BLaER1 (cell line): ENCODE data around the gene TMEM17.
"Not testable (repeated sequence)": the region's sequence is repeated elsewhere in the genome, so short reads cannot be mapped to it uniquely, and the experiment has no call there.

Source experiments
- H3K27ac ChIP-seq: shearing (Covaris generic); formaldehyde crosslinking; 2 replicates; pipeline ENCODE4 v1.8.1; 2022
- H3K27me3 ChIP-seq: shearing (Covaris generic); formaldehyde crosslinking; 2 replicates; pipeline ENCODE4 v1.8.1; 2022
- H3K36me3 ChIP-seq: shearing (Covaris generic); formaldehyde crosslinking; 2 replicates; pipeline ENCODE4 v1.8.1; 2022
- H3K4me1 ChIP-seq: shearing (Covaris generic); formaldehyde crosslinking; 2 replicates; pipeline ENCODE4 v1.8.1; 2022
- H3K4me2 ChIP-seq: shearing (Covaris generic); formaldehyde crosslinking; 2 replicates; pipeline ENCODE4 v1.8.1; 2022
- H3K4me3 ChIP-seq: shearing (Covaris generic); formaldehyde crosslinking; 2 replicates; pipeline ENCODE4 v1.8.1; 2022
- H3K9ac ChIP-seq: shearing (Covaris generic); formaldehyde crosslinking; 2 replicates; pipeline ENCODE4 v1.8.1; 2022
- H3K9me3 ChIP-seq: shearing (Covaris generic); formaldehyde crosslinking; 2 replicates; pipeline ENCODE4 v1.8.1; 2022
- H4K20me1 ChIP-seq: shearing (Covaris generic); formaldehyde crosslinking; 2 replicates; pipeline ENCODE4 v1.8.1; 2022
- Cebpa-rat ChIP-seq: shearing (Covaris generic); IDR thresholded peaks from 2 replicates; pipeline ENCODE4 v1.8.1; 2022

Gene TMEM17

DNA sequence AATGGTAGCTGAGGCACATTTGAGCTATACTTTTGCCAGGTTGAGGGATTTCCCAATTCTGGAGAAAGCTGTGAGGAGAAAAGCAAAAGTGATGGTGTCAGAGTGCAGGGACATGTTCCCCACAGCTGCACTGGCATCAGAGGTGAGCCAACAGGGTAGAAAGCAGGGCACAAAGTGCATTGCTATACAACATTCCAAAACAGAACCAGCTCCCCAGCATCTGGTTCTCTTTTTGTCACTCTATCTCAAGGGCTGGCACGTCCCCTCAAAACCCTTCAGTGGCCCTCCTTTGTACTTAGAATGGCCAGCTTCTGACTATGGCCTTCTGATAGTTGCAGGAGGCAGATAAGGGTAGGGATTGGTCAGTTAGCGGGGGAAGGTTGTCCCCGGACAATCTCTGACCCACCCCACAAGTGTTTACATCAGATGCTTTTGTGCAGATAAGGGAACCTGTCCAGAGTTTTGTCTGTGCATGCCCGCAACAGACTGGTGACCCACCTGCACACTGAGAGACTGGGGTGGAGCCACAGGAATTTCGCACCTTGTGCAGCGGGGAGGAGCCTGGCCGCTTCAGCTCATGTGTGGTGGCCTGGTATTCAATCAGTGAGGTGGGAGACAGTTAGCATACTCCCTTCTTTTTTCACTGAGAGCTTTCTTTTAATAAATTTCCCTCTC, 31.0 kb upstream of the TMEM17 start:
- Histone ChIP-seq H3K36me3 (no peaks in the 10 kb centered on the region), H3K4me3 (no peak overlapping the region), H4K20me1 (no peaks in the 10 kb centered on the region), H3K27me3 (no peaks in the 10 kb centered on the region), H3K4me1 (no peaks in the 10 kb centered on the region), H3K27ac (no peak overlapping the region), H3K9me3 (peaks cover 29% of the 10 kb centered on the region), H3K9ac (no peak overlapping the region), H3K4me2 (no peak overlapping the region)
- TF ChIP-seq Cebpa-rat, result no peak

DNA sequence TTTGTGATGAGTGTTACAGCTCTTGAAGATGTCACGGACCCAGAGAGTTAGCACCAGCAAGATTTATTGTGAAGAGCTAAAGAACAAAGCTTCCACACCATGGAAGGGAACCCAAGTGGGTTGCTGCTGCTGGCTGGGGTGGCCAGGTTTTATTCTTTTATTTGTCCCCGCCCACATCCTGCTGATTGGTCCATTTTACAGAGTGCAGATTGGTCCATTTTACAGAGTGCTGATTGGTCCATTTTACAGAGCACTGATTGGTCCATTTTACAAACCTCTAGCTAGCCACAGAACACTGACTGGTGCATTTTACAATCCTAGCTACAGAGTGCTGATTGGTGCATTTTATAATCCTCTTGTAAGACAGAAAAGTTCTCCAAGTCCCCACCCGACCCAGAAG, 29.5 kb upstream of the TMEM17 start:
- H3K36me3 ChIP-seq, H4K20me1 ChIP-seq, H3K4me1 ChIP-seq, H3K9ac ChIP-seq, H3K4me2 ChIP-seq, H3K27me3 ChIP-seq, H3K4me3 ChIP-seq, H3K27ac ChIP-seq: not testable (repeated sequence)
- H3K9me3 ChIP-seq, result peaks cover 29% of the 10 kb centered on the region

DNA sequence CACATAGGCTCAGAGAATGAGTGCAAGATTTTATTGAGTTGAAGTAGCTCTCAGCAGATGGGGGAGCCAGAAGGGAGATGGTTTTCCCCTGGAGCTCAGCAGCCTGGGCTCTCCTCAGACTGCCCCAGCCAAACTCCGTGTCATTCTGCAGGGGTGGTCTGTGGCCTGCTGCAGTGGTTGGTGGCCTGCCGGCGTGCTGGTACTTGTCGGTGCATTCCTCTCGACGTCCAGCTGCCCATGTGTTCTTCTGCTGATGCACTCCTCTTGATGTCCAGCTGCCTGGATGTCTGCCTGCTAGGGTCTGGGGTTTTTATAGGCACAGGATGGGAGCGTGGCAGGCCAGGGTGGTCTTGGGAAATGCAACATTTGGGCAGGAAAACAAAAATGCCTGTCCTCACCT, 25.6 kb upstream of the TMEM17 start:
- no peaks in the 10 kb centered on the region for H3K27me3 ChIP-seq
- H3K4me1 ChIP-seq, result no peaks in the 10 kb centered on the region
- no peaks in the 10 kb centered on the region for H3K36me3 ChIP-seq
- no peaks in the 10 kb centered on the region for H4K20me1 ChIP-seq
- H3K4me2 ChIP-seq, result no peak overlapping the region
- no peak overlapping the region for H3K27ac ChIP-seq
- no peak overlapping the region for H3K4me3 ChIP-seq
- no peak for TF ChIP-seq Cebpa-rat
- no peak overlapping the region for H3K9ac ChIP-seq
- H3K9me3 ChIP-seq, result peaks cover 29% of the 10 kb centered on the region

DNA sequence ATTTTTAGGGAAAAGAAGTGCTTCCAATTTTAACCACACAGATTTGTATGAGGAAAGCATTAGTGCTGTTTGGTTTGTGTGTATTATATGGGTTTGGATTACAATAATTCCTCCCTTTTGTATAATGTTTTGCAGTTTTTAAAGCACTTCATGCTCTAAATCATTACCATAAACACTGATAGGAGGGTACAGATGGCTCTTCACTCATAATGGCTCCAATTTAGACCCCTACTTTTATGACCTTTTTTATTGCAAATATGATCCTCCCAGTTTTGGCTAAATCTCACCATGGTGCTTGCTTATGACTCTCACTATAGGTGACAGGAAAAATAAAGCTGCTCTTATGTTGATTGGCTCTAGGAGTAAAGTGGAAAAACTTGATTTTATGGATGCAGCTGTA, 23.8 kb upstream of the TMEM17 start:
- no peak for TF ChIP-seq Cebpa-rat
- peaks cover 16% of the 10 kb centered on the region for H3K9me3 ChIP-seq
- no peaks in the 10 kb centered on the region for H3K36me3 ChIP-seq
- no peaks in the 10 kb centered on the region for H4K20me1 ChIP-seq
- no peak overlapping the region for H3K4me2 ChIP-seq
- no peak overlapping the region for H3K4me3 ChIP-seq
- no peak overlapping the region for H3K9ac ChIP-seq
- H3K27me3 ChIP-seq, result no peaks in the 10 kb centered on the region
- H3K27ac ChIP-seq, result no peak overlapping the region
- no peaks in the 10 kb centered on the region for H3K4me1 ChIP-seq

DNA sequence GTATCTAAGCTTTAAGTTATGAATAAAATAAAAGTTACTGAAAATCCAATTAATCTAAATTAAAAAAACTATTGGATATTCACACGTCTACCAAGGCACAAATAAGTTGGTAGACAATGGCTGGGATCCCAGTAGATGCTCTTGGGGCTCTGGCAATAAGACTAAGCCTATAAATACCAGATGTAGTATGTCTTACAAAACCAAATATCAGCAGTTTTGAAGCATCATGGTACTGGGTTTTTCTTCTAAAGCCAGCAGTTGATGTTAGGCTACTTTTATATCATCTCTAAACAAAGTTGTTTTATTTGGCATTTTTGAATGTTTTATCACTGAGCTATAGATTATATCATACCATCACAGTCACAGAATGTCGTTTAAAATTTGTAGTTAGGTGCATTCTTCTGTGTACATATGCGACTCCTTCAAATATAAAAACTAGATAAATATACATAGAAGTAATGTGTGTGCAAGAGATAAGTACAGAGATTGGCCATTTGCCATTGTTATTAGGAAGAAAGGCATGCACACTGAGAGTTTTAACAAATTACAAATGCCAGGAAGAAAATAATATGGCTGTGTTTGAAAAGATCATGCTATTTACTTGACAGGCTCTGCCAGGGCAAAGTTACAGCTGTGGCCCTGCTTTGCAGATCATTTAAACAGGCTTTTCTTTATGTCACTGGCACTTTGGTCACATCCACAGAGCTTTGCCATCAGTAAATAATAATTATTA, 21.6 kb upstream of the TMEM17 start:
- no peaks in the 10 kb centered on the region for H3K36me3 ChIP-seq
- no peaks in the 10 kb centered on the region for H3K9me3 ChIP-seq
- no peak overlapping the region for H3K9ac ChIP-seq
- H4K20me1 ChIP-seq, result no peaks in the 10 kb centered on the region
- TF ChIP-seq Cebpa-rat, result no peak
- H3K4me2 ChIP-seq, result no peak overlapping the region
- H3K27ac ChIP-seq, result no peak overlapping the region
- no peak overlapping the region for H3K4me3 ChIP-seq
- H3K4me1 ChIP-seq, result no peaks in the 10 kb centered on the region
- no peaks in the 10 kb centered on the region for H3K27me3 ChIP-seq

DNA sequence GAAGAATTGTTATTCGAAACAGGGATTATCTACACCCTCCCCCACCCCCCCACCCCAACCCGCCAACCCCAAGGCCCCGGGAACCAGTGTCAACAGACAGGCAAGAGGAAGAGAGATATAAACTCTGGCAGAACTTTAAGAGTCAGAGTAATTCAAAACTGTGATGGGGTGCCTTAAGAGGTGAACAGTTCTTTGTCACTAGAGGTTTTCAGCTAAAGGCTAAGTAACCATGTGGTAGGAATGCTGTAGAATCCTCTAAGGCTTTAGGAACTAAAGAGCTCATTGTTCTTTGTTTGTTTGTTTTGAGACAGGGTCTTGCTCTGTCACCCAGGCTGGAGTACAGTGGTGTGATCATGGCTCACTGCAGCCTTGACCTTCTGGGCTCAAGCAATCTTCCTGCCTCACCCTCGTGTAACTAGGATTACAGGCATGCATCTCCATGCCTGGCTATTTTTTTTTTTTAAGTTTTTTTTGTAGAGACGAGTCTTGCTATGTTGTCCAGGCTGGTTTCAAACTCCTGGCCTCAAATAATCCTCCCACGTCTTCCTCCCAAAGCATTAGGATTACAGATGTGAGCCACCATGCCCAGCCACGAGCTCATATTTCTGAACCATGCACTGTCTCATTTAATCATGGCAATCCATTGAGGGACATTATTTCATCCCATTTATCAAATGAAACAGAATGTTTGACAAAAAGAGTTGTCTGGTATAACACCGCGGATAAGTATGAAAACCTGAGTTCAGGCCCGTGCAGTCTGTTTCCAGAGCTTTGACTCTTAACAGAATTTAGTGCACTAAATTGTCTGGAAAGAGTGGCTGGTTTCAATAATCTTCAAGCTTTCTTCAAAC, 20.8 kb upstream of the TMEM17 start:
- no peaks in the 10 kb centered on the region for H4K20me1 ChIP-seq
- H3K27ac ChIP-seq, result no peak overlapping the region
- H3K9ac ChIP-seq, result no peak overlapping the region
- TF ChIP-seq Cebpa-rat, result no peak
- H3K9me3 ChIP-seq, result peaks cover 1% of the 10 kb centered on the region; the same call in 1 of the 2 replicates
- no peaks in the 10 kb centered on the region for H3K36me3 ChIP-seq
- H3K27me3 ChIP-seq, result no peaks in the 10 kb centered on the region
- H3K4me3 ChIP-seq, result no peak overlapping the region
- no peaks in the 10 kb centered on the region for H3K4me1 ChIP-seq
- H3K4me2 ChIP-seq, result no peak overlapping the region

DNA sequence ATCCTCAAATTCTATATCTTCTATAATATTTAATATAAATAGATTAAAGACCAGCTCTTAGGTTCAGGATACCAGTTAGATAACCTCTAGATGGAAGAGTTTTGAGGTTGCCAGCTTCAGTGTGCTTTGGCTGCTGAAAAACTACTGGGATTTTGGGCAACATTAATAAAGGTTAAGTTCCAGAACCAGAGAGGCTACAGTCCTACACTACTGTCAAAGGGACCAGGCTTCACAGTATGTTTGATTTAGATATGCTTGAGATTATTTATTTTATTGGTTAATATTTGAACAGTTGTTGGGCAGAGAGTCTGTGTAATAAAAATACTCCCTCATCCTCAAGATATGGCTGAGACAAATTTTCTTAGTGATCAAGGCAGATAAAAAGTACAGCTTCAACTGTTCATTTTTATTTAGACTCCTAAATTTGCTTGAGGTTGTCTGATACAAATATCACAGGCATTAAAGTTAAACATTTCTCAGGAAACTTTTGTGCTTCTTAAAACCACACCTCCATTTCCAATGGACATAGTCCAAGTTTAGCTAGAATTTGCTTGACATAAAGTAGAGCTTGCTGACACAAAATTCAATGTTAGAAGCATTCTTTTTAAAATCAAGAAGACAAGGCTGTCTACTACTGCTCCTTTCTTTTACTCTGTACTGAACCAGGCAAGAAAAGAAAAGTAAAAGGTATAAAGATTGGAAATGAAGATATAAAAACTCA, 19.7 kb upstream of the TMEM17 start:
- Histone ChIP-seq H3K9ac (no peak overlapping the region), H3K36me3 (no peaks in the 10 kb centered on the region), H4K20me1 (no peaks in the 10 kb centered on the region), H3K9me3 (peaks cover 8% of the 10 kb centered on the region; the same call in 1 of the 2 replicates), H3K27ac (no peak overlapping the region), H3K27me3 (no peaks in the 10 kb centered on the region), H3K4me3 (no peak overlapping the region), H3K4me1 (no peaks in the 10 kb centered on the region), H3K4me2 (no peak overlapping the region)
- TF ChIP-seq Cebpa-rat, result no peak

DNA sequence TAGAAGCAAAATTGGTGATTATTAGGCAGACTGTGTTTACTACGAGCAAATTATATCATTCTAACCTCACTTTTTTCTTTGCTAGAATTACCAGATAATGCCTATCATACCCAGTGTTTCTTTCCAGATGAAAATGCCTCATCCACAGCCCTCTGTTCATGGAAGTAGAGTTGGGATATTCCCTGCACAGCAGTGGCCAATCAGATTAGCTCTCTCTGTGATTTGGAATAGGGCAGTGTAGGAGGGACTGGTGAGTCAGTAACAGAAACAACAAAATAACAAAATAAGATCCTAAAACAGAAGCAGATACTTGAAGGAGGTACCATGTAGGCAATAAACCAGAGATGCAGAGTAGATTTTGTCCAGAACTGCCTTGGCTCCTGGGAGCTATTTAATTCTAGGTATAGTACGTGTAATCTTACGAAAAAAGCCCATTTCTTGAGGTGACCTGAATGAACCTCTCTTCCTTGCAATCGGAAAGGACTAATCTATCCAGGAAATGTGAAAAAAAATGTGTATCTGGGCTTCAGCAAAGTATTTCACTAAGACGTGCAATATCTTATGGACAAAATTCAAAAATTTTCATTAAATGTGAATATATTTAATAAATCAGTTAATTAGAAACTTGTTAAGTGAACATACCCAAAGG, 18.4 kb upstream of the TMEM17 start:
- H3K36me3 ChIP-seq, result no peaks in the 10 kb centered on the region
- H3K4me1 ChIP-seq, result no peaks in the 10 kb centered on the region
- no peaks in the 10 kb centered on the region for H4K20me1 ChIP-seq
- H3K4me2 ChIP-seq, result no peak overlapping the region
- no peak overlapping the region for H3K27ac ChIP-seq
- TF ChIP-seq Cebpa-rat, result no peak
- H3K4me3 ChIP-seq, result no peak overlapping the region
- no peaks in the 10 kb centered on the region for H3K27me3 ChIP-seq
- H3K9me3 ChIP-seq, result peaks cover 8% of the 10 kb centered on the region; the same call in 1 of the 2 replicates
- no peak overlapping the region for H3K9ac ChIP-seq

DNA sequence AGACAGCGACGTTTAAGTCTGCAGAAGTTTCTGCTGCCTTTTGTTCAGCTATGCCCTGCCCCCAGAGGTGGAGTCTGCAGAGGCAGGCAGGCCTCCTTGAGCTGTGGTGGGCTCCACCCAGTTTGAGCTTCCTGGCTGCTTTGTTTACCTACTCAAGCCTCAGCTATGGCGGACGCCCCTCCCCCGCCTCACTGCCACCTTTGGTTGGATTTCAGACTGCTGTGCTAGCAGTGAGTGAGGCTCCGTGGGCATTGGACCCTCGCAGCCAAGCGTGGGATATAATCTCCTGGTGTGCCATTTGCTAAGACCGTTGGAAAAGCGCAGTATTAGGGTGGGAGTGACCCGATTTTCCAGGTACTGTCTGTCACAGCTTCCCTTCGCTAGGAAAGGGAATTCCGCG, 15.1 kb upstream of the TMEM17 start:
- not testable (repeated sequence) for H3K4me3 ChIP-seq

More for the DNA sequence above, 15.1 kb upstream of the TMEM17 start:
- H3K4me1 ChIP-seq, H3K27me3 ChIP-seq, H3K27ac ChIP-seq, H3K9ac ChIP-seq, H3K4me2 ChIP-seq, H4K20me1 ChIP-seq, H3K36me3 ChIP-seq: not testable (repeated sequence)
- peaks cover 12% of the 10 kb centered on the region; the same call in 1 of the 2 replicates for H3K9me3 ChIP-seq
